ENCODE data around the gene B4GALT3. TPM values are rescaled to one million over a fixed set of nuclear protein-coding genes. Genes with fewer than 3 reads are reported as not detected.

Gene B4GALT3
- total and polyA plus RNA-seq, 2 of the 4 experiments (the other 2 are of a cell fraction) = 19.9 to 36.0 TPM

DNA sequence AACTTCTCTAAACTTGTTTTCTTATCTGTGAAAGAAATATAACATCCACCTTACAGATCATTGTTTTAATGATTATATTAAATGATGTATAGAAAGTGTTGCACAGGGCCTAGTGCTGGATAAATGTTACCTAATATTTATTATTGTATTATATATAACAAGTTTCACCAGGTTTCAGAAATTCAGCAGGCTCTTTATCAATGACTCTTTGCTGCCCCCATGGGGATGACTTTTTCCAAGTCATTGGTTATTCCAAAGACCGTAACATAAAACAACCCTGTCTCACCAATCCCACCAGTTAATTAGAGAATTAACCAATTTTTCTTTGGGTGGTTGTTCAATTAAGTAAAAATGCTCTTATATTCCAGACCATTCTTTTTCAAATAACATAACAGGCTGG is 37.5 kb downstream of the B4GALT3 start:
- BruUV-seq (replicated peaks) = no TSS peak
- Histone ChIP-seq H4K20me1 (ENCODE audit: insufficient read depth, low read length) (no peaks in the 10 kb centered on the region; the same call in 1 of the 2 replicates), H2AK5ac (ENCODE audit: low read depth, low read length) (no peak overlapping the region), H4K91ac (ENCODE audit: insufficient read depth, low read depth, low read length) (no peak overlapping the region), H3K9me3 (ENCODE audit: control insufficient read depth, insufficient read depth, low read length) (no peaks in the 10 kb centered on the region), H3K27me3 (ENCODE audit: control insufficient read depth, insufficient read depth, low read length) (no peaks in the 10 kb centered on the region), H3K14ac (replicated peaks; ENCODE audit: low read depth, low read length) (no peak overlapping the region), H3K4me1 (ENCODE audit: control insufficient read depth, insufficient read depth, low read length) (no peaks in the 10 kb centered on the region), H3K27ac (ENCODE audit: insufficient read depth, low read length) (no peak overlapping the region), H3K4ac (ENCODE audit: low read depth, low read length) (no peak overlapping the region), H3K36me3 (ENCODE audit: control insufficient read depth, insufficient read depth, low read length) (no peaks in the 10 kb centered on the region), H2AFZ (replicated peaks; ENCODE audit: low read length, poor library complexity) (no peak overlapping the region), H2BK120ac (ENCODE audit: low read depth, low read length) (no peak overlapping the region), H3K4me2 (ENCODE audit: low read depth, low read length) (no peak overlapping the region), H2BK20ac (ENCODE audit: low read depth, low read length) (no peak overlapping the region), H2BK15ac (ENCODE audit: low read depth, low read length) (no peak overlapping the region), H2AK9ac (replicated peaks; ENCODE audit: low read depth, low read length, poor library complexity) (no peak overlapping the region), H3K79me1 (ENCODE audit: low read depth in 1 of 2, low read length in 2 of 2) (peaks cover 8 to 22% of the 10 kb centered on the region in 2 experiments; a peak in 3 of 4 replicates), H3K4me3 (ENCODE audit: insufficient read depth, low read depth, low read length) (no peak overlapping the region), H3K23ac (ENCODE audit: low read depth, low read length) (no peak overlapping the region), H4K8ac (ENCODE audit: low read depth in 2 of 2, low read length in 2 of 2) (no peak overlapping the region), H3K9me1 (ENCODE audit: insufficient read depth, low read length) (no peaks in the 10 kb centered on the region), H4K5ac (ENCODE audit: low read depth, low read length) (no peak overlapping the region), H3K56ac (ENCODE audit: extremely low read depth, insufficient read depth, low read length) (no peak overlapping the region), H2BK5ac (ENCODE audit: low read depth, low read length, poor library complexity, severe bottlenecking) (no peak overlapping the region), H3K18ac (ENCODE audit: low read depth, low read length) (no peak overlapping the region), H3K9ac (ENCODE audit: low read depth, low read length) (no peak overlapping the region)
- in situ Hi-C loops (cut with MboI; ENCODE audit: low sequenced_read_pairs) (no loop called here), intact Hi-C loops (cut with micrococcal nuclease) (loop anchor here (1.0 to 2.0 kb wide), 3 partner anchors 98 to 413 kb away; no protein-coding TSS in a partner anchor), dilution Hi-C loops (cut with HindIII; ENCODE audit: low sequenced_read_pairs, unreplicated experiment) (no loop called here)
- TF ChIP-seq, protein P1, sequence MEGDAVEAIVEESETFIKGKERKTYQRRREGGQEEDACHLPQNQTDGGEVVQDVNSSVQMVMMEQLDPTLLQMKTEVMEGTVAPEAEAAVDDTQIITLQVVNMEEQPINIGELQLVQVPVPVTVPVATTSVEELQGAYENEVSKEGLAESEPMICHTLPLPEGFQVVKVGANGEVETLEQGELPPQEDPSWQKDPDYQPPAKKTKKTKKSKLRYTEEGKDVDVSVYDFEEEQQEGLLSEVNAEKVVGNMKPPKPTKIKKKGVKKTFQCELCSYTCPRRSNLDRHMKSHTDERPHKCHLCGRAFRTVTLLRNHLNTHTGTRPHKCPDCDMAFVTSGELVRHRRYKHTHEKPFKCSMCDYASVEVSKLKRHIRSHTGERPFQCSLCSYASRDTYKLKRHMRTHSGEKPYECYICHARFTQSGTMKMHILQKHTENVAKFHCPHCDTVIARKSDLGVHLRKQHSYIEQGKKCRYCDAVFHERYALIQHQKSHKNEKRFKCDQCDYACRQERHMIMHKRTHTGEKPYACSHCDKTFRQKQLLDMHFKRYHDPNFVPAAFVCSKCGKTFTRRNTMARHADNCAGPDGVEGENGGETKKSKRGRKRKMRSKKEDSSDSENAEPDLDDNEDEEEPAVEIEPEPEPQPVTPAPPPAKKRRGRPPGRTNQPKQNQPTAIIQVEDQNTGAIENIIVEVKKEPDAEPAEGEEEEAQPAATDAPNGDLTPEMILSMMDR (conservative IDR thresholded peaks at IDR 0.05; ENCODE audit: low read depth, low read length) = peak; percentile 64
- TF ChIP-seq MAFK (IDR thresholded peaks at IDR 0.05; ENCODE audit: low read depth, low read length) = no peak
- TF ChIP-seq SMC3 (IDR thresholded peaks at IDR 0.05; ENCODE audit: low read depth, low read length) = peak; percentile 54; the same call in 1 of the 2 replicates
- peak; percentile 66 for TF ChIP-seq RAD21 (IDR thresholded peaks at IDR 0.05; ENCODE audit: low read length)
- WGBS, 2 experiments (ENCODE audit: extremely low coverage in 2 of 2, insufficient read length in 1 of 2) = no CpG with 5 or more reads among the region's 1 CpG
- ATAC-seq (ENCODE audit: low read depth) (peak; percentile 60), DNase-seq (peak; percentile 57)
- POLR2A ChIA-PET (ENCODE audit: unreplicated experiment) = no interaction called here
- CTCF ChIA-PET = interaction anchor here (0.6 kb wide), 1 partner anchor 263 kb away, joined by 7 read pairs; no protein-coding TSS in a partner anchor

Data from IMR-90 (cell line).